Measurements from ENCODE around the gene MR1. TPM values are rescaled to one million over a fixed set of nuclear protein-coding genes. Genes with fewer than 3 reads are reported as not detected.

The MR1 gene
- total and polyA plus RNA-seq, 2 of the 13 experiments (the other 11 are each of a cell fraction or from before 2014, with no cell fraction given), result 7.7 to 10.4 TPM

DNA sequence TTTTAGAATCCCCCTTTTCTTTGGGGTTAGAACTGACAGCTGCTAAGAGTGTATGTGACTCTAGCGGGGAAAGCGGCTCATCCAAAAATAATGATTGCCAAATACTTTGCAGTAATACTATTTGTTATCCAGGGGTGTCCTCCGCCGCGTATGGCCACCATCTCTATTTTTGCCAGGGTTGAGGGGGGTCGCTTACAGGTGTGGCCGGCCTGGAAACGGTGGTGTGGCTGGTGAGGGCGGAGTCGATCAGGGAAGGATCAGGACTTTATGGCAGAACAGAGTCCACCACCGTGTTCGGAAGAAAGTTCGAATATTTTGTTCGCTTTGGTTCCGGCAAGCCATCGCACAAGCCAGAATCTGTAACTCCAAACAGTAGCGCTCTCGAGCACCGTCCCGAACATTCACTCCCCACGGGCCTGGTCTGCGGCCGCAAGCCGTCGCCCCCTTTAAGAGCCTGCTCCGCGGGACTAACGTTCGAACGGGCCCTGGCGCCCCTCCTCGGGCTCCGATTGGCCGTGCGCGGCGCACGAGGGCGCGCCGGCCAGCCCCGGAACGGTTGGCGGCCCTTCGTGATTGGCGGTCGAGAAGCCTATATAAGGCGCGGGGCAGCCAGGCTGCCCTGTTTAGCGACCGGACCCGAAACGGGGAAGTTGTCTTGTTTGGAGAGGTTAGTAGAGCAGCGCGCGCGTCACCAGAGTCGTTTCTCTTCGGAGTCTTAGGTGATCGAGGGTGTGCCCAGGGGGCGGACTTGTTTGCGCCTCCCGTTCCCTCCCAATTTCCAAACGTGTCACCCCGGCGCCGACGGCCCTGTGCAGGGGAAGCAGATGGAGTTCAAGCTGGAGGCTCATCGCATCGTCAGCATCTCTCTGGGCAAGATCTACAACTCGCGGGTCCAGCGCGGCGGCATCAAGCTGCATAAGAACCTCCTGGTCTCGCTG lies 54.6 kb downstream of the MR1 start, which contains the start of gene IER5 (continued):
- TF ChIP-seq, protein P1, sequence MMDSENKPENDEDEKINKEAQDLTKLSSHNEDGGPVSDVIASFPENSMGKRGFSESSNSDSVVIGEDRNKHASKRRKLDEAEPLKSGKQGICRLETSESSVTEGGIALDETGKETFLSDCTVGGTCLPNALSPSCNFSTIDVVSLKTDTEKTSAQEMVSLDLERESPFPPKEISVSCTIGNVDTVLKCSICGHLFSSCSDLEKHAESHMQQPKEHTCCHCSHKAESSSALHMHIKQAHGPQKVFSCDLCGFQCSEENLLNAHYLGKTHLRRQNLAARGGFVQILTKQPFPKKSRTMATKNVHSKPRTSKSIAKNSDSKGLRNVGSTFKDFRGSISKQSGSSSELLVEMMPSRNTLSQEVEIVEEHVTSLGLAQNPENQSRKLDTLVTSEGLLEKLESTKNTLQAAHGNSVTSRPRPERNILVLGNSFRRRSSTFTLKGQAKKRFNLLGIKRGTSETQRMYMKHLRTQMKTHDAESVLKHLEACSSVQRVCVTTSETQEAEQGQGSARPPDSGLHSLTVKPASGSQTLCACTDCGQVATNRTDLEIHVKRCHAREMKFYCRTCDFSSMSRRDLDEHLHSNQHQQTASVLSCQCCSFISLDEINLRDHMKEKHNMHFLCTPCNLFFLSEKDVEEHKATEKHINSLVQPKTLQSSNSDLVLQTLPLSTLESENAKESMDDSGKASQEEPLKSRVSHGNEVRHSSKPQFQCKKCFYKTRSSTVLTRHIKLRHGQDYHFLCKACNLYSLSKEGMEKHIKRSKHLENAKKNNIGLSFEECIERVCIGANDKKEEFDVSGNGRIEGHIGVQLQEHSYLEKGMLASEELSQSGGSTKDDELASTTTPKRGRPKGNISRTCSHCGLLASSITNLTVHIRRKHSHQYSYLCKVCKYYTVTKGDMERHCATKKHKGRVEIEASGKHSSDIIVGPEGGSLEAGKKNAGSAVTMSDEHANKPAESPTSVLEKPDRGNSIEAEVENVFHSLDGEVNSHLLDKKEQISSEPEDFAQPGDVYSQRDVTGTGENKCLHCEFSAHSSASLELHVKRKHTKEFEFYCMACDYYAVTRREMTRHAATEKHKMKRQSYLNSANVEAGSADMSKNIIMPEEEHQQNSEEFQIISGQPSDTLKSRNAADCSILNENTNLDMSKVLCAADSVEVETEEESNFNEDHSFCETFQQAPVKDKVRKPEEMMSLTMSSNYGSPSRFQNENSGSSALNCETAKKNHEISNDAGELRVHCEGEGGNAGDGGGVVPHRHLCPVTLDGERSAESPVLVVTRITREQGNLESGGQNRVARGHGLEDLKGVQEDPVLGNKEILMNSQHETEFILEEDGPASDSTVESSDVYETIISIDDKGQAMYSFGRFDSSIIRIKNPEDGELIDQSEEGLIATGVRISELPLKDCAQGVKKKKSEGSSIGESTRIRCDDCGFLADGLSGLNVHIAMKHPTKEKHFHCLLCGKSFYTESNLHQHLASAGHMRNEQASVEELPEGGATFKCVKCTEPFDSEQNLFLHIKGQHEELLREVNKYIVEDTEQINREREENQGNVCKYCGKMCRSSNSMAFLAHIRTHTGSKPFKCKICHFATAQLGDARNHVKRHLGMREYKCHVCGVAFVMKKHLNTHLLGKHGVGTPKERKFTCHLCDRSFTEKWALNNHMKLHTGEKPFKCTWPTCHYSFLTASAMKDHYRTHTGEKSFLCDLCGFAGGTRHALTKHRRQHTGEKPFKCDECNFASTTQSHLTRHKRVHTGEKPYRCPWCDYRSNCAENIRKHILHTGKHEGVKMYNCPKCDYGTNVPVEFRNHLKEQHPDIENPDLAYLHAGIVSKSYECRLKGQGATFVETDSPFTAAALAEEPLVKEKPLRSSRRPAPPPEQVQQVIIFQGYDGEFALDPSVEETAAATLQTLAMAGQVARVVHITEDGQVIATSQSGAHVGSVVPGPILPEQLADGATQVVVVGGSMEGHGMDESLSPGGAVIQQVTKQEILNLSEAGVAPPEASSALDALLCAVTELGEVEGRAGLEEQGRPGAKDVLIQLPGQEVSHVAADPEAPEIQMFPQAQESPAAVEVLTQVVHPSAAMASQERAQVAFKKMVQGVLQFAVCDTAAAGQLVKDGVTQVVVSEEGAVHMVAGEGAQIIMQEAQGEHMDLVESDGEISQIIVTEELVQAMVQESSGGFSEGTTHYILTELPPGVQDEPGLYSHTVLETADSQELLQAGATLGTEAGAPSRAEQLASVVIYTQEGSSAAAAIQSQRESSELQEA (CRISPR knock-in tag; IDR thresholded peaks at IDR 0.05; ENCODE audit: not compliant biosample characterization), result peak; percentile 71
- no peak for TF ChIP-seq TCF7L2 (IDR thresholded peaks at IDR 0.05; ENCODE audit: low read depth, low read length)
- TF ChIP-seq ARID5B (CRISPR knock-in tag; IDR thresholded peaks at IDR 0.05), result peak; percentile 39; the same call in 1 of the 2 replicates
- TF ChIP-seq PLSCR1 (CRISPR knock-in tag; IDR thresholded peaks at IDR 0.05; ENCODE audit: borderline replicate concordance), result no peak
- TF ChIP-seq PCBP1 (IDR thresholded peaks at IDR 0.05; ENCODE audit: borderline replicate concordance, low read depth, low read length), result no peak
- peak; percentile 53; the same call in 1 of the 2 replicates for TF ChIP-seq KLF11 (CRISPR knock-in tag; IDR thresholded peaks at IDR 0.05)
- TF ChIP-seq CREBL2 (CRISPR knock-in tag; IDR thresholded peaks at IDR 0.05; ENCODE audit: borderline replicate concordance), result no peak
- peak; percentile 66 for TF ChIP-seq HDAC2 (CRISPR knock-in tag; IDR thresholded peaks at IDR 0.05)
- TF ChIP-seq RBM22 (optimal IDR thresholded peaks at IDR 0.05; ENCODE audit: low read length), result peak; percentile 45
- no peak for TF ChIP-seq ELF4 (CRISPR knock-in tag; IDR thresholded peaks at IDR 0.05; ENCODE audit: borderline replicate concordance)
- no peak for TF ChIP-seq RARG (CRISPR knock-in tag; IDR thresholded peaks at IDR 0.05; ENCODE audit: low read depth)
- peak; percentile 36; the same call in 1 of the 2 replicates for TF ChIP-seq ELF1 (CRISPR knock-in tag; IDR thresholded peaks at IDR 0.05)
